Left ventricle myocardium inferior (tissue), 1 donor: ENCODE data around the gene CD109. TPM values are rescaled to one million over a fixed set of nuclear protein-coding genes. Genes with fewer than 3 reads are reported as not detected.
"Not testable (repeated sequence)": the region's sequence is repeated elsewhere in the genome, so short reads cannot be mapped to it uniquely, and the experiment has no call there.

Source experiments
- DNase-seq: peaks from one replicate; pipeline ENCODE4 v3.0.0-alpha.2; 2020
- H3K27ac ChIP-seq: fragments of 200-600 bp; replicated peaks from 2 replicates; pipeline ENCODE4 v1.8.0; 2021
- H3K27me3 ChIP-seq: fragments of 200-600 bp; 2 replicates; pipeline ENCODE4 v1.8.0; 2021; ENCODE audit warnings: low read depth
- H3K36me3 ChIP-seq: fragments of 200-600 bp; 2 replicates; pipeline ENCODE4 v1.8.0; 2021
- H3K4me1 ChIP-seq: fragments of 200-600 bp; 2 replicates; pipeline ENCODE4 v1.8.0; 2021
- H3K4me3 ChIP-seq: fragments of 200-600 bp; 2 replicates; pipeline ENCODE4 v1.8.0; 2021; ENCODE audit warnings: mild to moderate bottlenecking, moderate library complexity
- H3K9me3 ChIP-seq: fragments of 200-600 bp; replicated peaks from 2 replicates; pipeline ENCODE4 v1.8.0; 2021
- intact Hi-C: fragments of 100-400 bp; cut with micrococcal nuclease; formaldehyde crosslinking; loops from one replicate; pipeline ENCODE4 v1.11.0; 2022
- total RNA-seq: library from RNA; stranded (reverse); fragmentation: NEBNext Ultra II Directional; extraction: Animal tissue kit (Norgen Biotek cat#: 25700); gene quantifications from one replicate; pipeline ENCODE4 v1.2.1, GENCODE V29; 2021
- TF ChIP-seq, protein P1 (sequence below): fragments of 200-600 bp; IDR thresholded peaks from 2 replicates; pipeline ENCODE4 v1.8.0; 2021; ENCODE audit warnings: antibody characterized with exemption, mild to moderate bottlenecking, borderline replicate concordance
- donor health status: DM: no; HTN: yes; CAD: no; lungs with severe emphysema.

The CD109 gene
- total RNA-seq, 1 donor from 2014 or later = 9.1 TPM

- H3K4me3 ChIP-seq = no peak overlapping the region
- TF ChIP-seq, protein P1, sequence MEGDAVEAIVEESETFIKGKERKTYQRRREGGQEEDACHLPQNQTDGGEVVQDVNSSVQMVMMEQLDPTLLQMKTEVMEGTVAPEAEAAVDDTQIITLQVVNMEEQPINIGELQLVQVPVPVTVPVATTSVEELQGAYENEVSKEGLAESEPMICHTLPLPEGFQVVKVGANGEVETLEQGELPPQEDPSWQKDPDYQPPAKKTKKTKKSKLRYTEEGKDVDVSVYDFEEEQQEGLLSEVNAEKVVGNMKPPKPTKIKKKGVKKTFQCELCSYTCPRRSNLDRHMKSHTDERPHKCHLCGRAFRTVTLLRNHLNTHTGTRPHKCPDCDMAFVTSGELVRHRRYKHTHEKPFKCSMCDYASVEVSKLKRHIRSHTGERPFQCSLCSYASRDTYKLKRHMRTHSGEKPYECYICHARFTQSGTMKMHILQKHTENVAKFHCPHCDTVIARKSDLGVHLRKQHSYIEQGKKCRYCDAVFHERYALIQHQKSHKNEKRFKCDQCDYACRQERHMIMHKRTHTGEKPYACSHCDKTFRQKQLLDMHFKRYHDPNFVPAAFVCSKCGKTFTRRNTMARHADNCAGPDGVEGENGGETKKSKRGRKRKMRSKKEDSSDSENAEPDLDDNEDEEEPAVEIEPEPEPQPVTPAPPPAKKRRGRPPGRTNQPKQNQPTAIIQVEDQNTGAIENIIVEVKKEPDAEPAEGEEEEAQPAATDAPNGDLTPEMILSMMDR = no peak
- peaks cover 34% of the 10 kb centered on the region for H3K4me1 ChIP-seq
- H3K36me3 ChIP-seq = no peaks in the 10 kb centered on the region
- no peaks in the 10 kb centered on the region for H3K9me3 ChIP-seq
- intact Hi-C loops = no loop called here
- peak overlapping the region; percentile 81 for H3K27ac ChIP-seq
- DNase-seq = no peak
- no peaks in the 10 kb centered on the region for H3K27me3 ChIP-seq
Measured at GRCh38 chr6:73722318-73723060, 26.5 kb downstream of the CD109 start.

- DNase-seq, H3K27me3 ChIP-seq, intact Hi-C loops: not testable (repeated sequence)
Measured at GRCh38 chr6:73723480-73723879, 27.5 kb downstream of the CD109 start.

DNA sequence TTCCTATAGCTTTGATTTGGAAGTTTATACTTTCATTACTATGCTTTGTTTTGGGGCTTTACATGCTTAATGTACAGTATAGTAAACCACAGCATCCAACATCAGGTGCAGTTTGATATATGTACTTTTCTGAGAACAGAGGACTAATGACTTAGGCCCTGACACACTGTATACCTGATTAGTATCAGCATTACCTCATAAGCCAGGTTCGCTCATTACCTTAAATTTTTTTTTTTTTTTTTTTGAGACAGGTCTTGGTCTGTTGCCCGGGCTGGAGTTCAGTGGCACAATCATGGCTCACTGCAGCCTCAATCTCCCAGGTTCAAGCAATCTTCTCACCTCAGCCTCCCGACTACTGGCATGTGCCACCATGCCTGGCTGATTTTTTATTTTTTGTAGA lies 28.4 kb downstream of the CD109 start:
- TF ChIP-seq, protein P1 = no peak
- no peaks in the 10 kb centered on the region for H3K36me3 ChIP-seq
- H3K27me3 ChIP-seq = no peaks in the 10 kb centered on the region
- intact Hi-C loops = no loop called here
- peaks cover 34% of the 10 kb centered on the region for H3K4me1 ChIP-seq
- no peak for DNase-seq
- H3K9me3 ChIP-seq = no peaks in the 10 kb centered on the region
- H3K27ac ChIP-seq = peak overlapping the region; percentile 81
- H3K4me3 ChIP-seq = no peak overlapping the region

More at GRCh38 chr6:73723480-73723879, 27.5 kb downstream of the CD109 start:
- not testable (repeated sequence) for H3K9me3 ChIP-seq, H3K36me3 ChIP-seq, H3K4me3 ChIP-seq
- Histone ChIP-seq H3K4me1 (peaks cover 34% of the 10 kb centered on the region), H3K27ac (peak overlapping the region; percentile 81)

- H3K4me3 ChIP-seq = not testable (repeated sequence)
- H3K4me1 ChIP-seq = peaks cover 34% of the 10 kb centered on the region
Measured at GRCh38 chr6:73725192-73725591, 29.2 kb downstream of the CD109 start.

DNA sequence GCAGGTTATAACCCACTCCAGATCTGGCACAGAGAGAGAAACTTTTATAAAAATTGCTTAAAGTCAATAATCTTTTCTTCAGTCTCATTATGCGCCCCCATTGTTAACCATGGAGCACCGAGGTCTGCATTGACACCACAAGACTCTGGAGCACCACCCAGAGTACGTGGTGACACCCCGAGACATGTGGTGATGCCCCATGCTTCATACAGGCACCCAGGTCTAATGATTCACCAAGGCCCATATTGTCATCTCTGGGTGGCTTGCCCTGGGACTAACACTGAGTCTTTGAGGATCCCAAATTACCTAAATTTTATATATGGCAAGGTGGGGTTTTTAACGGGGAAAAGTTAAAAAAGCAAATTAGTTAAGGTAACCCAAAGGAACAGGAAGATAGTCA lies 31.1 kb downstream of the CD109 start:
- Histone ChIP-seq H3K4me1 (peaks cover 34% of the 10 kb centered on the region), H3K27me3 (no peaks in the 10 kb centered on the region), H3K4me3 (no peak overlapping the region), H3K9me3 (no peaks in the 10 kb centered on the region), H3K36me3 (peaks cover 13% of the 10 kb centered on the region), H3K27ac (no peak overlapping the region)
- intact Hi-C loops = no loop called here
- TF ChIP-seq, protein P1 = no peak
- no peak for DNase-seq

More at GRCh38 chr6:73725192-73725591, 29.2 kb downstream of the CD109 start:
- H3K36me3 ChIP-seq, H3K27me3 ChIP-seq, intact Hi-C loops, DNase-seq, H3K9me3 ChIP-seq: not testable (repeated sequence)
- peak overlapping the region; percentile 81 for H3K27ac ChIP-seq

GRCh38 chr6:73728548-73729205 lies 32.7 kb downstream of the CD109 start:
- H3K4me3 ChIP-seq = no peak overlapping the region
- no peak for DNase-seq
- no peak overlapping the region for H3K27ac ChIP-seq
- TF ChIP-seq, protein P1 = no peak
- intact Hi-C loops = no loop called here
- H3K4me1 ChIP-seq = peaks cover 23% of the 10 kb centered on the region
- no peaks in the 10 kb centered on the region for H3K9me3 ChIP-seq
- peaks cover 15% of the 10 kb centered on the region for H3K36me3 ChIP-seq
- H3K27me3 ChIP-seq = no peaks in the 10 kb centered on the region
